ENCODE measurements around the gene SRRD. TPM values are rescaled to one million over a fixed set of nuclear protein-coding genes. Genes with fewer than 3 reads are reported as not detected.

Gene SRRD
- total and polyA plus RNA-seq, 7 donors, result 4.4 to 17.4 (median 10.0) TPM

GRCh38 chr22:26534171-26534855 lies 50.6 kb downstream of the SRRD start:
- no peak overlapping the region for H3K4me3 ChIP-seq
- no peak for DNase-seq
- H3K36me3 ChIP-seq, result peaks cover 0 to 5% (median 0%) of the 10 kb centered on the region in 4 donors
- WGBS, 2 donors, result 80 to 90% methylated on average over 7 of the region's 7 CpGs
- no peaks in the 10 kb centered on the region for H3K4me1 ChIP-seq
- intact Hi-C loops (cut with DNase I), result no loop called here
- H3K27ac ChIP-seq, result no peak overlapping the region
- TF ChIP-seq POLR2A (IDR thresholded peaks at IDR 0.05), result no peak
- no peaks in the 10 kb centered on the region for H3K27me3 ChIP-seq
- no peaks in the 10 kb centered on the region for H3K9me3 ChIP-seq

GRCh38 chr22:26534874-26535602 lies 51.4 kb downstream of the SRRD start:
- H3K36me3 ChIP-seq, result peaks cover 0 to 5% (median under 1%) of the 10 kb centered on the region in 4 donors
- intact Hi-C loops (cut with DNase I), result no loop called here
- H3K4me3 ChIP-seq, result no peak overlapping the region
- H3K4me1 ChIP-seq, result no peaks in the 10 kb centered on the region
- no peak overlapping the region for H3K27ac ChIP-seq
- 42 to 78% methylated on average over 13 of the region's 13 CpGs for WGBS, 2 donors
- TF ChIP-seq POLR2AphosphoS5 (IDR thresholded peaks at IDR 0.05) (no peak), EP300 (IDR thresholded peaks at IDR 0.05) (no peak), CTCF (IDR thresholded peaks at IDR 0.05) (no peak), POLR2A (IDR thresholded peaks at IDR 0.05) (no peak)
- DNase-seq, result no peak
- no peaks in the 10 kb centered on the region for H3K27me3 ChIP-seq
- H3K9me3 ChIP-seq, result no peaks in the 10 kb centered on the region

- no peak for DNase-seq
- intact Hi-C loops (cut with DNase I), result no loop called here
- WGBS, 2 donors, result 72 to 97% methylated on average over 3 of the region's 3 CpGs
These were observed 51.9 kb downstream of the SRRD start for GRCh38 chr22:26535603-26535908.

GRCh38 chr22:26536056-26536761 lies 52.5 kb downstream of the SRRD start:
- no peaks in the 10 kb centered on the region for H3K27me3 ChIP-seq
- no peak overlapping the region for H3K27ac ChIP-seq
- intact Hi-C loops (cut with DNase I), result no loop called here
- no peaks in the 10 kb centered on the region for H3K4me1 ChIP-seq
- TF ChIP-seq POLR2A (IDR thresholded peaks at IDR 0.05) (no peak), EP300 (IDR thresholded peaks at IDR 0.05) (no peak), POLR2AphosphoS5 (IDR thresholded peaks at IDR 0.05) (no peak), CTCF (IDR thresholded peaks at IDR 0.05) (no peak)
- no peak for DNase-seq
- H3K36me3 ChIP-seq, result peaks cover 0 to 13% (median 2%) of the 10 kb centered on the region in 4 donors
- no peaks in the 10 kb centered on the region for H3K9me3 ChIP-seq
- 90 to 96% methylated on average over 12 of the region's 12 CpGs for WGBS, 2 donors
- H3K4me3 ChIP-seq, result no peak overlapping the region

More at GRCh38 chr22:26535603-26535908, 51.9 kb downstream of the SRRD start:
- peaks cover 0 to 7% (median 2%) of the 10 kb centered on the region in 4 donors for H3K36me3 ChIP-seq
- no peaks in the 10 kb centered on the region for H3K27me3 ChIP-seq
- H3K9me3 ChIP-seq, result no peaks in the 10 kb centered on the region
- TF ChIP-seq POLR2A (IDR thresholded peaks at IDR 0.05) (no peak), CTCF (IDR thresholded peaks at IDR 0.05) (no peak), EP300 (IDR thresholded peaks at IDR 0.05) (no peak), POLR2AphosphoS5 (IDR thresholded peaks at IDR 0.05) (no peak)
- no peak overlapping the region for H3K27ac ChIP-seq
- no peaks in the 10 kb centered on the region for H3K4me1 ChIP-seq
- H3K4me3 ChIP-seq, result no peak overlapping the region

GRCh38 chr22:26536762-26537134 lies 53.1 kb downstream of the SRRD start:
- 89 to 94% methylated on average over 3 of the region's 3 CpGs for WGBS, 2 donors
- TF ChIP-seq POLR2AphosphoS5 (IDR thresholded peaks at IDR 0.05), result no peak
- no peak for TF ChIP-seq EP300 (IDR thresholded peaks at IDR 0.05)
- TF ChIP-seq POLR2A (IDR thresholded peaks at IDR 0.05), result no peak
- no peak for TF ChIP-seq CTCF (IDR thresholded peaks at IDR 0.05)
- intact Hi-C loops (cut with DNase I), result no loop called here
- H3K27ac ChIP-seq, result no peak overlapping the region
- no peak for DNase-seq
- H3K4me3 ChIP-seq, result no peak overlapping the region
- no peaks in the 10 kb centered on the region for H3K27me3 ChIP-seq
- H3K4me1 ChIP-seq, result no peaks in the 10 kb centered on the region
- H3K36me3 ChIP-seq, result peaks cover 0 to 13% (median 2%) of the 10 kb centered on the region in 4 donors
- no peaks in the 10 kb centered on the region for H3K9me3 ChIP-seq

Measured in sigmoid colon (tissue), 7 donors.